ENCODE data around the gene CASP5. TPM values are rescaled to one million over a fixed set of nuclear protein-coding genes. Genes with fewer than 3 reads are reported as not detected.
A peak's percentile ranks its signal among the peaks of the same experiment; 100 is the strongest.
"Not testable (repeated sequence)": the region's sequence is repeated elsewhere in the genome, so short reads cannot be mapped to it uniquely, and the experiment has no call there.

Gene CASP5
- polyA plus RNA-seq (2013, experiment 1 of 2; ENCODE audit: insufficient read length) = not detected
- not detected for polyA plus RNA-seq (2013, experiment 2 of 2; ENCODE audit: insufficient read length)

GRCh38 chr11:105023003-105023402, at the start of gene CASP5:
TSS of gene CASP5 (minus strand) at chr11:105023168. CDS start at chr11:105023136, 32 bp downstream.
- no peak for DNase-seq

- DNase-seq = not testable (repeated sequence)
Measured at GRCh38 chr11:105072080-105072479, 49.1 kb upstream of the CASP5 start.

- no peak for DNase-seq
Measured at GRCh38 chr11:105071089-105071732, 48.2 kb upstream of the CASP5 start.

- no peak for DNase-seq
Measured at GRCh38 chr11:105070306-105070705, 47.3 kb upstream of the CASP5 start.

- DNase-seq = not testable (repeated sequence)
Measured at GRCh38 chr11:105069749-105070148, 46.8 kb upstream of the CASP5 start.

GRCh38 chr11:105063245-105063941, 40.4 kb upstream of the CASP5 start:
- not testable (repeated sequence) for DNase-seq

GRCh38 chr11:105057432-105057831, 34.5 kb upstream of the CASP5 start:
- no peak for DNase-seq

- DNase-seq = no peak
Measured at GRCh38 chr11:105056446-105056845, 33.5 kb upstream of the CASP5 start.

- DNase-seq = no peak
Measured at GRCh38 chr11:105054723-105055493, 31.9 kb upstream of the CASP5 start.

GRCh38 chr11:105052487-105052886, 29.5 kb upstream of the CASP5 start:
- DNase-seq = no peak

GRCh38 chr11:105051559-105051958, 28.6 kb upstream of the CASP5 start:
- no peak for DNase-seq

GRCh38 chr11:105049481-105049880, 26.5 kb upstream of the CASP5 start:
- DNase-seq = no peak

GRCh38 chr11:105046898-105047579, 24.1 kb upstream of the CASP5 start:
- peak; percentile 97 for DNase-seq

- peak; percentile 14 for DNase-seq
Measured at GRCh38 chr11:105045676-105046296, 22.8 kb upstream of the CASP5 start.

- peak; percentile 57 for DNase-seq
Measured at GRCh38 chr11:105044557-105045524, 21.9 kb upstream of the CASP5 start, which contains the start of gene CARD16. TSS of gene CARD16 (minus strand) at chr11:105045335. CDS start at chr11:105045297, 38 bp downstream.

- no peak for DNase-seq
Measured at GRCh38 chr11:105042178-105042577, 19.2 kb upstream of the CASP5 start.

GRCh38 chr11:105040703-105041102, 17.7 kb upstream of the CASP5 start:
- DNase-seq = no peak

- DNase-seq = peak; percentile 79
Measured at GRCh38 chr11:105034813-105035620, 12.0 kb upstream of the CASP5 start, which contains the start of gene CASP1. TSS of gene CASP1 (minus strand) at chr11:105035144. CDS start at chr11:105035113, 31 bp downstream.

- DNase-seq = not testable (repeated sequence)
Measured at GRCh38 chr11:105034388-105034787, 11.4 kb upstream of the CASP5 start.

GRCh38 chr11:105033781-105034180, 10.8 kb upstream of the CASP5 start:
- no peak for DNase-seq
